AG08396 (cell line): ENCODE results near the gene DOCK4.

Source experiments
- DNase-seq: peaks from one replicate; pipeline ENCODE4 v3.0.0; 2012; ENCODE audit warnings: low spot score, mixed read lengths

DOCK4 gene

GRCh38 chr7:112220877-112221434 is 14.8 kb upstream of the DOCK4 start:
- DNase-seq, result no peak

- no peak for DNase-seq
Observed at GRCh38 chr7:112215787-112216186, 9.6 kb upstream of the DOCK4 start.

GRCh38 chr7:112214883-112215282 is 8.7 kb upstream of the DOCK4 start:
- DNase-seq, result no peak

GRCh38 chr7:112214268-112214667 is 8.1 kb upstream of the DOCK4 start:
- no peak for DNase-seq

GRCh38 chr7:112213735-112214134 is 7.5 kb upstream of the DOCK4 start:
- DNase-seq, result no peak

GRCh38 chr7:112212571-112212970 is 6.4 kb upstream of the DOCK4 start:
- no peak for DNase-seq

GRCh38 chr7:112211348-112211907 is 5.2 kb upstream of the DOCK4 start:
- no peak for DNase-seq

- DNase-seq, result no peak
Observed at GRCh38 chr7:112207765-112208164, 1.6 kb upstream of the DOCK4 start.

GRCh38 chr7:112206991-112207592 is 893 bp upstream of the DOCK4 start:
- no peak for DNase-seq

GRCh38 chr7:112205343-112206237 is 609 bp downstream of the DOCK4 start:
- peak; percentile 61 for DNase-seq

- no peak for DNase-seq
Observed at GRCh38 chr7:112204499-112205342, 1.5 kb downstream of the DOCK4 start.

- DNase-seq, result no peak
Observed at GRCh38 chr7:112203365-112203739, 2.8 kb downstream of the DOCK4 start.

GRCh38 chr7:112202816-112203215 is 3.4 kb downstream of the DOCK4 start:
- DNase-seq, result no peak

- DNase-seq, result no peak
Observed at GRCh38 chr7:112201839-112202238, 4.4 kb downstream of the DOCK4 start.

GRCh38 chr7:112201411-112201810 is 4.8 kb downstream of the DOCK4 start:
- DNase-seq, result no peak

GRCh38 chr7:112199672-112200071 is 6.5 kb downstream of the DOCK4 start:
- no peak for DNase-seq

- DNase-seq, result no peak
Observed at GRCh38 chr7:112199035-112199655, 7.1 kb downstream of the DOCK4 start.

- DNase-seq, result no peak
Observed at GRCh38 chr7:112197322-112197721, 8.9 kb downstream of the DOCK4 start.

- DNase-seq, result no peak
Observed at GRCh38 chr7:112195717-112196116, 10.5 kb downstream of the DOCK4 start.

- DNase-seq, result no peak
Observed at GRCh38 chr7:112193915-112194502, 12.2 kb downstream of the DOCK4 start.
